ENCODE measurements around the gene SPINK4.

Gene SPINK4

DNA sequence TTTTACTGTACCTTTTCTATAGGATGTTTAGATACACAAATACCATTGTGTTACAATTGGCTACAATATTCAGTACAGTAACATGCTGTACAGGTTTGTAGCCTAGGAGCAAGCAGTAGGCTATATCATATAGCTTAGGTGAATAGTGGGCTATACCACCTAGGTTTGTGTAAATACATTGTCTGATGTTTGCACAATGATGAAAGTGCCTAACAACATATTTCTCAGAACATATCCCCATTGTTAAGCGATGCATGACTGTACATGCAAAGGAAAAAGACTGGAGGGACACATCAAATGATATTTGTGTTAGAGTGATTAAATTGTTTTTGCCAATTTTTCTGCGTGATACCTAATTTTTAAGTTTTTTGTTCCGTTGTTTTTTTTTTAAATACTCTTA lies 30.2 kb downstream of the SPINK4 start:
- no peak for TF ChIP-seq CTCF (IDR thresholded peaks at IDR 0.05; ENCODE audit: extremely low read depth, missing control alignments)
- DNase-seq (ENCODE audit: low spot score), result no peak

DNA sequence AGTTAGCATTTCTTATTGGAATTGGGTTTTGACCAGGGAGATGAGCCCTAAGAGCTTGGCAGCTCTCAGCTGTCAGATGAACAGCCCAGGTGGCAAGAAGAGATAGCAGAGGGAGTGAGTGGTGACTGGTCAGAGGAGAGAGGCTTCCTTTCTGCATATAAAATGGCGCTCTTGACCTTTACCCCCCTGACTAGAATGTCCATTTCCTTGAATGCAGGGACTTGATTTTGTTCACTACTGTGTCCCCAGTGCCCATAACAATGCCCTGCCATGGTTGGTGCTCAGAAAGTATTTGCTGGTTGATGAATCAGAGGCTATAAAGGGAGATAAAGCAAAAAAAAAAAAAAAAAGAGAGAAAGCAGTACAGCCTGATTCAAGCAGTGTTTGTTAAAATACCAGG lies 32.1 kb downstream of the SPINK4 start:
- no peak for DNase-seq (ENCODE audit: low spot score)
- TF ChIP-seq CTCF (IDR thresholded peaks at IDR 0.05; ENCODE audit: extremely low read depth, missing control alignments), result no peak

DNA sequence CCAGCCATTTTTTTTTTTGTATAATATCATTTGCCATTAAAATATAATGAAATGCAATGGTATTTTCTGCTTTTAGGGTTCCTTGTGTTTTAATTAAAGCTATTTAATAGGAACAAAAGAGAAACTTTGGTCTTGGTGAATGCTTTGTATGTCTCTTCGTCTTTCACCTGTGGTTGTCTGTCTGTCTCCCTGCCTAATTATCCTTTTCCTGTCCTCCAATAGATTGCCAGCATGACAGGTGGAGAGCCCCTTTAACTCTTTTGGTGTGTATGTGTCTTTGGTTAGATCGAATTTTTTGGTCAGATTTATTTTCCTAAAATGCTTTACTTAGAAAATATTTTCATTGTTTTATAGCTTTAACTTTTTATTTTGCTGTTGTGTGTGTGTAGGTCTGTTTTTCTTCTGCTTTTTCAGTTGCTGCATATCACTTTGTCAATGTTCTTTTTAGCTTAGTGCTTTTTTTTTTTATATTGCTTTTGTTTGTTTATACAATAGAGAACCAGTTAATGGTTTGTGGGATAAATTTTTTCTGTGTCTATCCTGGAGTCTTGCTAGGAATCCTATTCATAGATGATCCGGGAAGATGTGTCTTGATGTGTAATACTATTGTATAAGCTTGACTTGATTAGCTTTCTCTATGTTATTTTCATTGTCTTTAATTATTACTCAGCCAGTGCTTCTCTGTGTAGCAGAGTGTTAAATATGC lies 33.5 kb downstream of the SPINK4 start:
- no peak for TF ChIP-seq CTCF (IDR thresholded peaks at IDR 0.05; ENCODE audit: extremely low read depth, missing control alignments)
- no peak for DNase-seq (ENCODE audit: low spot score)

DNA sequence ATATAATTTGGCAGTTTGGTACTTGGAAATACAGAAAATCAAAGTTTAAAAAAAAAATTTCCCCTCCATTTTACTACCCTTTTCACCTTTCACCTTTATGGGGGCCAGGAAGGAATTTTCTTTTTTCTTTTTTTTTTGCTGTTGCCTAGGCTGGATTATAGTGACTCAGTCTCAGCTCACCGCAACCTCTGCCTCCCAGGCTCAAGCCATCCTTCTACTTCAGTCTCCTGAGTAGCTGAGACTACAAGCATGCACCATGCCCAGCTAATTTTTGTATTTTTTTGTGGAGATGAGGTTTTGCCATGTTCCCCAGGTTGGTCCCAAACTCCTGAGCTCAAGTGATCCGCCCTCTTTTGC lies 34.0 kb downstream of the SPINK4 start:
- no peak for DNase-seq (ENCODE audit: low spot score)
- TF ChIP-seq CTCF (IDR thresholded peaks at IDR 0.05; ENCODE audit: extremely low read depth, missing control alignments), result no peak

GRCh38 chr9:33277484-33277883 lies 37.5 kb downstream of the SPINK4 start:
- no peak for DNase-seq (ENCODE audit: low spot score)
- TF ChIP-seq CTCF (IDR thresholded peaks at IDR 0.05; ENCODE audit: extremely low read depth, missing control alignments), result no peak

DNA sequence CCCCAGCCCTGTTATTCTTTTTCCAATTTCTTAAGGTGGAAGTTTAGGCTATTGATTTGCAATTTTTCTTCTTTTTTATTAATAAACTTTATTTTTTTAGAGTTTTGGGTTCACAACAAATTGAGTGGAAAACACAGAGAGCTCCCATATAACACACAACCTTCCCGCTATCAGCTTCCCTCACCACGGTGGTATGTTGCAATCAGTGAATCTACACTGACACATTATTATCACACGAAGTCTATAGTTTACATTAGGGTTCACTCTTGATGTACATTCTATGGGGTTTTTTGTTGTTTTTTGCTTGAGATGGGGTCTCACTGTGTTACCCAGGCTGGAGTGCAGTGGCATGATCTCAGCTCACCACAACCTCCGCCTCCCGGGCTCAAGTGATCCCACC lies 45.5 kb downstream of the SPINK4 start:
- no peak for DNase-seq (ENCODE audit: low spot score)
- TF ChIP-seq CTCF (IDR thresholded peaks at IDR 0.05; ENCODE audit: extremely low read depth, missing control alignments), result no peak

DNA sequence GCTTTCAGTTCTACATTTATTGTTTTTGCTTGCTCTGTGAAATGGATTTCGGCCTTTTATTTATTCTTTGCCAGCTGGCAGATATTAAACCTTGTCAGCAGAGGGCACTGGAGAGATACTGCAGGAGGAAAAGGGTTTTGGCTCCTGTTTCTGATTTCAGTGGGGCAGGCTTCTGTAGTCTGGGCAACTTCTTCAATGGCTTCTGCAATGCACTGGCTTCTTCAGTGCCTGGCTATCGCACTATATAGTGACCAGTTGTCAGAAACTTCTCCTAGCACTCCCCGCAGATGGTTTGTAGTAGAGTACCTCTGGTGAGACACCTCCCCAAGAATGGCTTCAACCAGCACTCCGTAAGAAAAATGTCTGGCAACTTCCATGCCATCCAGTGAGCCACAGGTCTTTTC lies 47.1 kb downstream of the SPINK4 start:
- peak; percentile 63 for DNase-seq (ENCODE audit: low spot score)
- TF ChIP-seq CTCF (IDR thresholded peaks at IDR 0.05; ENCODE audit: extremely low read depth, missing control alignments), result peak; percentile 68
